Right atrium auricular region (tissue), 2 donors: Measurements from ENCODE around the gene SMIM26. TPM values are rescaled to one million over a fixed set of nuclear protein-coding genes. Genes with fewer than 3 reads are reported as not detected.

ENCODE experiments used
- DNase-seq: peaks from one replicate; pipeline ENCODE4 v3.0.0-alpha.2; 2019; ENCODE audit warnings: low spot score
- H3K27ac ChIP-seq, 2 donors: fragments of 200-600 bp; sonication (generic); 1 replicate in 1 of 2; 2 replicates in 1 of 2; pipeline ENCODE4 v1.5.1; 2016 to 2019
- H3K27me3 ChIP-seq, 2 donors: fragments of 200-600 bp; sonication (generic); one replicate each; pipeline versions ENCODE4 v1.5.1 to v1.6.0; 2017 to 2019
- H3K36me3 ChIP-seq: fragments of 200-600 bp; sonication (generic); one replicate; pipeline ENCODE4 v1.5.1; 2016
- H3K4me1 ChIP-seq, 2 donors: fragments of 200-600 bp; sonication (generic); one replicate each; pipeline versions ENCODE4 v1.5.1 to v1.6.0; 2017 to 2019
- H3K4me3 ChIP-seq, 2 donors: fragments of 200-600 bp; sonication (generic); 1 replicate in 1 of 2; 2 replicates in 1 of 2; pipeline ENCODE4 v1.5.1; 2017 to 2019; ENCODE audit warnings: mild to moderate bottlenecking in 1 of 2, moderate library complexity in 1 of 2
- H3K9me3 ChIP-seq, 2 donors: fragments of 200-600 bp; sonication (generic); one replicate each; pipeline ENCODE4 v1.5.1; 2019
- CTCF ChIP-seq, 2 donors: fragments of 200-600 bp; sonication (generic); IDR thresholded peaks; one replicate each; pipeline ENCODE4 v1.5.1; 2019; ENCODE audit warnings: antibody characterized with exemption in 2 of 2
- total RNA-seq, 2 donors: library from RNA; depleted of rRNA; stranded (reverse); fragments of >200 nt; gene quantifications; one replicate each; pipeline ENCODE4 v1.1.0, GENCODE V29; 2016

The SMIM26 gene
- total RNA-seq, 2 donors from 2014 or later: 165 to 170 TPM

GRCh38 chr20:18527836-18528235, 39.4 kb upstream of the SMIM26 start:
- no peak overlapping the region for H3K4me3 ChIP-seq
- peaks cover 79% of the 10 kb centered on the region for H3K36me3 ChIP-seq
- no peak overlapping the region for H3K27ac ChIP-seq
- H3K4me1 ChIP-seq: no peaks in the 10 kb centered on the region
- H3K27me3 ChIP-seq: no peaks in the 10 kb centered on the region
- DNase-seq: no peak
- no peaks in the 10 kb centered on the region for H3K9me3 ChIP-seq
- TF ChIP-seq CTCF (IDR thresholded peaks at IDR 0.05): no peak

GRCh38 chr20:18529041-18529440, 38.2 kb upstream of the SMIM26 start:
- H3K36me3 ChIP-seq: peaks cover 91% of the 10 kb centered on the region
- TF ChIP-seq CTCF (IDR thresholded peaks at IDR 0.05): no peak

GRCh38 chr20:18532626-18533025, 34.6 kb upstream of the SMIM26 start:
- Histone ChIP-seq H3K4me1 (no peaks in the 10 kb centered on the region), H3K9me3 (no peaks in the 10 kb centered on the region), H3K36me3 (peaks cover 76% of the 10 kb centered on the region), H3K27me3 (no peaks in the 10 kb centered on the region), H3K27ac (no peak overlapping the region), H3K4me3 (no peak overlapping the region)
- no peak for DNase-seq
- no peak for TF ChIP-seq CTCF (IDR thresholded peaks at IDR 0.05)

More at GRCh38 chr20:18529041-18529440, 38.2 kb upstream of the SMIM26 start:
- Histone ChIP-seq H3K4me1 (no peaks in the 10 kb centered on the region), H3K4me3 (no peak overlapping the region), H3K27ac (no peak overlapping the region), H3K9me3 (no peaks in the 10 kb centered on the region), H3K27me3 (no peaks in the 10 kb centered on the region)
- no peak for DNase-seq

GRCh38 chr20:18533491-18533890, 33.7 kb upstream of the SMIM26 start:
- Histone ChIP-seq H3K9me3 (no peaks in the 10 kb centered on the region), H3K27ac (no peak overlapping the region), H3K4me1 (no peaks in the 10 kb centered on the region), H3K27me3 (no peaks in the 10 kb centered on the region), H3K36me3 (peaks cover 70% of the 10 kb centered on the region), H3K4me3 (no peak overlapping the region)
- no peak for TF ChIP-seq CTCF (IDR thresholded peaks at IDR 0.05)
- DNase-seq: no peak

GRCh38 chr20:18533978-18534644, 33.1 kb upstream of the SMIM26 start:
- H3K36me3 ChIP-seq: peaks cover 70% of the 10 kb centered on the region
- no peaks in the 10 kb centered on the region for H3K9me3 ChIP-seq

More at GRCh38 chr20:18533978-18534644, 33.1 kb upstream of the SMIM26 start:
- no peak for DNase-seq
- Histone ChIP-seq H3K4me1 (no peaks in the 10 kb centered on the region), H3K27ac (no peak overlapping the region), H3K4me3 (no peak overlapping the region), H3K27me3 (no peaks in the 10 kb centered on the region)
- no peak for TF ChIP-seq CTCF (IDR thresholded peaks at IDR 0.05)
